Trophoblast cell (in vitro differentiated cells and primary cell): ENCODE results near the gene SRSF2.

Experiments
- DNase-seq, 2 donors: peaks; one replicate each; pipeline ENCODE4 v3.0.0-alpha.2; 2016
- H2AFZ ChIP-seq: 2 replicates; pipeline ENCODE4 v1.6.1; 2013; ENCODE audit warnings: low read length, moderate library complexity, mild to moderate bottlenecking; ENCODE audit not compliant: insufficient read depth, poor library complexity
- H2AK5ac ChIP-seq: 2 replicates; pipeline ENCODE4 v1.6.1; 2013; ENCODE audit warnings: mild to moderate bottlenecking, low read length
- H2BK120ac ChIP-seq: 2 replicates; pipeline ENCODE4 v1.6.1; 2013; ENCODE audit warnings: low read length, mild to moderate bottlenecking, moderate library complexity; ENCODE audit not compliant: insufficient read depth, poor library complexity
- H2BK12ac ChIP-seq: 2 replicates; pipeline ENCODE4 v1.6.1; 2013; ENCODE audit warnings: mild to moderate bottlenecking, low read length, moderate library complexity
- H2BK5ac ChIP-seq: 2 replicates; pipeline ENCODE4 v1.6.1; 2013; ENCODE audit warnings: low read length, low read depth, moderate library complexity, mild to moderate bottlenecking; ENCODE audit not compliant: poor library complexity
- H3K14ac ChIP-seq: 2 replicates; pipeline ENCODE4 v1.6.1; 2013; ENCODE audit warnings: mild to moderate bottlenecking, low read length
- H3K18ac ChIP-seq: 2 replicates; pipeline ENCODE4 v1.6.1; 2013; ENCODE audit warnings: mild to moderate bottlenecking, low read length
- H3K23ac ChIP-seq: 2 replicates; pipeline ENCODE4 v1.6.1; 2013; ENCODE audit warnings: low read length
- H3K27ac ChIP-seq: 2 replicates; pipeline ENCODE4 v1.5.1; 2013; ENCODE audit warnings: low read depth, mild to moderate bottlenecking, inconsistent platforms, low read length, moderate library complexity
- H3K27me3 ChIP-seq: 2 replicates; pipeline ENCODE4 v1.6.1; 2013; ENCODE audit warnings: inconsistent platforms, mild to moderate bottlenecking, low read length, moderate library complexity; ENCODE audit not compliant: insufficient read depth
- H3K36me3 ChIP-seq, 2 experiments: 1 replicate in 1 of 2; 2 replicates in 1 of 2; pipeline ENCODE4 v1.6.1; 2013; ENCODE audit warnings: low read length in 2 of 2, mild to moderate bottlenecking in 2 of 2, moderate library complexity in 1 of 2; ENCODE audit not compliant: insufficient read depth in 2 of 2, control insufficient read depth in 1 of 2
- H3K4ac ChIP-seq: 2 replicates; pipeline ENCODE4 v1.6.1; 2013; ENCODE audit warnings: low read depth, mild to moderate bottlenecking, low read length, moderate library complexity
- H3K4me1 ChIP-seq, 2 experiments: 1 replicate in 1 of 2; 2 replicates in 1 of 2; pipeline ENCODE4 v1.6.1; 2013; ENCODE audit warnings: low read length in 2 of 2, mild to moderate bottlenecking in 2 of 2, moderate library complexity in 1 of 2; ENCODE audit not compliant: insufficient read depth in 2 of 2, control insufficient read depth in 1 of 2
- H3K4me2 ChIP-seq: 2 replicates; pipeline ENCODE4 v1.6.1; 2013; ENCODE audit warnings: inconsistent platforms, mild to moderate bottlenecking, low read length, moderate library complexity
- H3K4me3 ChIP-seq: 2 replicates; pipeline ENCODE4 v1.5.1; 2013; ENCODE audit warnings: mild to moderate bottlenecking, low read depth, low read length, inconsistent platforms
- H3K79me1 ChIP-seq: one replicate; pipeline ENCODE4 v1.6.1; 2013; ENCODE audit warnings: low read length
- H3K79me2 ChIP-seq: 2 replicates; pipeline ENCODE4 v1.6.1; 2013; ENCODE audit warnings: low read length, mild to moderate bottlenecking; ENCODE audit not compliant: control insufficient read depth, insufficient read depth, poor library complexity
- H3K9ac ChIP-seq: 2 replicates; pipeline ENCODE4 v1.6.1; 2013; ENCODE audit warnings: mild to moderate bottlenecking, low read length
- H3K9me3 ChIP-seq: 2 replicates; pipeline ENCODE4 v1.6.1; 2013; ENCODE audit warnings: low read depth, mild to moderate bottlenecking, control low read depth, inconsistent platforms, low read length; ENCODE audit not compliant: insufficient read depth
- H4K12ac ChIP-seq: 2 replicates; pipeline ENCODE4 v1.6.1; 2013; ENCODE audit warnings: low read depth, mild to moderate bottlenecking, low read length, moderate library complexity
- H4K8ac ChIP-seq: 2 replicates; pipeline ENCODE4 v1.6.1; 2013; ENCODE audit warnings: low read depth, mild to moderate bottlenecking, low read length, moderate library complexity
- H4K91ac ChIP-seq: one replicate; pipeline ENCODE4 v1.6.1; 2013; ENCODE audit warnings: low read depth, mild to moderate bottlenecking, low read length, moderate library complexity
- WGBS: extraction: QIAGEN DNeasy Blood & Tissue Kit; methylation state at CpG from one replicate; pipeline ENCODE4 v1.1.7; 2013; ENCODE audit warnings: missing lambda C conversion rate; ENCODE audit not compliant: insufficient read length, insufficient coverage; ENCODE audit errors: extremely low coverage; 5-methylcytosine and 5-hydroxymethylcytosine counted together

The SRSF2 gene

GRCh38 chr17:76704805-76705204 lies 32.3 kb downstream of the SRSF2 start:
- Histone ChIP-seq H3K23ac (no peak overlapping the region), H4K12ac (no peak overlapping the region), H3K18ac (no peak overlapping the region), H2AFZ (no peak overlapping the region), H3K9ac (no peak overlapping the region), H3K79me2 (peaks cover 2% of the 10 kb centered on the region), H2BK120ac (no peak overlapping the region), H3K79me1 (peaks cover 4% of the 10 kb centered on the region), H2BK12ac (no peak overlapping the region), H2AK5ac (no peak overlapping the region), H3K36me3 (no peaks in the 10 kb centered on the region), H3K4me3 (no peak overlapping the region), H4K8ac (no peak overlapping the region), H3K27ac (no peak overlapping the region), H2BK5ac (no peak overlapping the region), H3K4me2 (no peak overlapping the region), H3K4ac (no peak overlapping the region), H3K14ac (no peak overlapping the region), H3K9me3 (no peaks in the 10 kb centered on the region), H3K4me1 (peaks cover 24 to 30% of the 10 kb centered on the region in 2 experiments), H4K91ac (no peak overlapping the region), H3K27me3 (no peaks in the 10 kb centered on the region)
- no CpG with 5 or more reads among the region's 4 CpGs for WGBS
- DNase-seq: no peak

GRCh38 chr17:76702941-76703637 lies 34.0 kb downstream of the SRSF2 start:
- no peak overlapping the region for H2BK120ac ChIP-seq
- no peak overlapping the region for H2AFZ ChIP-seq
- H3K36me3 ChIP-seq: no peaks in the 10 kb centered on the region
- H3K27ac ChIP-seq: no peak overlapping the region
- H2AK5ac ChIP-seq: no peak overlapping the region
- no peak overlapping the region for H3K4me3 ChIP-seq
- H2BK5ac ChIP-seq: no peak overlapping the region
- no CpG with 5 or more reads among the region's 10 CpGs for WGBS
- no peak overlapping the region for H3K23ac ChIP-seq
- H3K9me3 ChIP-seq: no peaks in the 10 kb centered on the region
- no peak overlapping the region for H3K18ac ChIP-seq
- H3K4ac ChIP-seq: no peak overlapping the region
- H4K91ac ChIP-seq: no peak overlapping the region
- peaks cover 14 to 16% of the 10 kb centered on the region in 2 experiments for H3K4me1 ChIP-seq
- H3K4me2 ChIP-seq: no peak overlapping the region
- no peak overlapping the region for H3K14ac ChIP-seq
- H3K79me1 ChIP-seq: no peaks in the 10 kb centered on the region
- no peaks in the 10 kb centered on the region for H3K27me3 ChIP-seq
- no peak overlapping the region for H2BK12ac ChIP-seq
- no peak overlapping the region for H4K12ac ChIP-seq
- H4K8ac ChIP-seq: no peak overlapping the region
- no peaks in the 10 kb centered on the region for H3K79me2 ChIP-seq
- no peak for DNase-seq
- H3K9ac ChIP-seq: no peak overlapping the region

- H3K4ac ChIP-seq: no peak overlapping the region
- no peak overlapping the region for H3K18ac ChIP-seq
- no peak overlapping the region for H3K4me2 ChIP-seq
Measured at GRCh38 chr17:76702076-76702475, 35.1 kb downstream of the SRSF2 start.

GRCh38 chr17:76701471-76701967 lies 35.6 kb downstream of the SRSF2 start:
- no peak overlapping the region for H3K14ac ChIP-seq
- peak overlapping the region; percentile 42 for H3K4me2 ChIP-seq
- no peaks in the 10 kb centered on the region for H3K9me3 ChIP-seq
- H2AK5ac ChIP-seq: no peak overlapping the region
- WGBS: no CpG with 5 or more reads among the region's 11 CpGs
- no peaks in the 10 kb centered on the region for H3K79me1 ChIP-seq
- H4K91ac ChIP-seq: no peak overlapping the region
- peak in 1 of 2 donors; percentile 80 for DNase-seq
- peaks cover 12 to 14% of the 10 kb centered on the region in 2 experiments for H3K4me1 ChIP-seq
- H4K8ac ChIP-seq: no peak overlapping the region
- no peak overlapping the region for H3K27ac ChIP-seq
- no peaks in the 10 kb centered on the region for H3K79me2 ChIP-seq
- H2BK5ac ChIP-seq: no peak overlapping the region
- no peak overlapping the region for H2BK12ac ChIP-seq
- H4K12ac ChIP-seq: no peak overlapping the region
- no peak overlapping the region for H3K18ac ChIP-seq
- no peak overlapping the region for H2AFZ ChIP-seq
- H3K9ac ChIP-seq: no peak overlapping the region
- H3K36me3 ChIP-seq: peaks cover 0 to 2% of the 10 kb centered on the region in 2 experiments
- no peak overlapping the region for H3K4ac ChIP-seq
- H3K27me3 ChIP-seq: no peaks in the 10 kb centered on the region
- no peak overlapping the region for H3K23ac ChIP-seq
- H2BK120ac ChIP-seq: no peak overlapping the region
- H3K4me3 ChIP-seq: no peak overlapping the region

More at GRCh38 chr17:76702076-76702475, 35.1 kb downstream of the SRSF2 start:
- DNase-seq: no peak
- Histone ChIP-seq H3K36me3 (no peaks in the 10 kb centered on the region), H2AFZ (no peak overlapping the region), H3K4me1 (peaks cover 12 to 14% of the 10 kb centered on the region in 2 experiments), H4K91ac (no peak overlapping the region), H3K27ac (no peak overlapping the region), H2BK120ac (no peak overlapping the region), H3K9ac (no peak overlapping the region), H4K8ac (no peak overlapping the region), H2BK12ac (no peak overlapping the region), H2BK5ac (no peak overlapping the region), H4K12ac (no peak overlapping the region), H3K27me3 (no peaks in the 10 kb centered on the region), H3K9me3 (no peaks in the 10 kb centered on the region), H3K23ac (no peak overlapping the region), H3K4me3 (no peak overlapping the region), H3K14ac (no peak overlapping the region), H3K79me1 (no peaks in the 10 kb centered on the region), H2AK5ac (no peak overlapping the region), H3K79me2 (no peaks in the 10 kb centered on the region)
- no CpG with 5 or more reads among the region's 2 CpGs for WGBS
